Measurements from ENCODE around the gene COQ9.

DNA sequence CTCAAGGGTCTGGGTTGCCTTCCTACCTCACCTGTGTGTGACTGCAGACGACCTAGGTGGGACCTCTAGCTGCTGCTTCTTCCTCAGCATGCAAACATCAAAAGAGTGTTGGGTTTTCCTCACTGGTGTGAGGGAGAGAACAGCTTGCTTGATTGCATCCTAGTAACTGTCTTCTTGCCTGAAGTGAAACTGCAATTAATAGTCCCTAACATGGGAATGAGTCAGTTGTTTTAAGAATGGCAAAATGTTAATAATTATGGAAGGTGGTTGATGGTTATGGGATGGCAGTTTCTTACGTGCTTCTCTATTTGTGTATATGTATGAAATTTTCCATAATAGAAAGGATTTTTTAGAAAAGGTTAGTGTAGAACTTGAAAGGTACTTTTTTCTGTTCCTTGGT, 21.1 kb downstream of the COQ9 start:
- TF ChIP-seq, protein P1, sequence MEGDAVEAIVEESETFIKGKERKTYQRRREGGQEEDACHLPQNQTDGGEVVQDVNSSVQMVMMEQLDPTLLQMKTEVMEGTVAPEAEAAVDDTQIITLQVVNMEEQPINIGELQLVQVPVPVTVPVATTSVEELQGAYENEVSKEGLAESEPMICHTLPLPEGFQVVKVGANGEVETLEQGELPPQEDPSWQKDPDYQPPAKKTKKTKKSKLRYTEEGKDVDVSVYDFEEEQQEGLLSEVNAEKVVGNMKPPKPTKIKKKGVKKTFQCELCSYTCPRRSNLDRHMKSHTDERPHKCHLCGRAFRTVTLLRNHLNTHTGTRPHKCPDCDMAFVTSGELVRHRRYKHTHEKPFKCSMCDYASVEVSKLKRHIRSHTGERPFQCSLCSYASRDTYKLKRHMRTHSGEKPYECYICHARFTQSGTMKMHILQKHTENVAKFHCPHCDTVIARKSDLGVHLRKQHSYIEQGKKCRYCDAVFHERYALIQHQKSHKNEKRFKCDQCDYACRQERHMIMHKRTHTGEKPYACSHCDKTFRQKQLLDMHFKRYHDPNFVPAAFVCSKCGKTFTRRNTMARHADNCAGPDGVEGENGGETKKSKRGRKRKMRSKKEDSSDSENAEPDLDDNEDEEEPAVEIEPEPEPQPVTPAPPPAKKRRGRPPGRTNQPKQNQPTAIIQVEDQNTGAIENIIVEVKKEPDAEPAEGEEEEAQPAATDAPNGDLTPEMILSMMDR (conservative IDR thresholded peaks at IDR 0.05 in 1 of 2, IDR thresholded peaks at IDR 0.05 in 1 of 2; ENCODE audit: extremely low read depth in 1 of 2, insufficient read depth in 1 of 2, low read depth in 1 of 2, low read length in 2 of 2): no peak
- no peak for TF ChIP-seq EZH2 (IDR thresholded peaks at IDR 0.05; ENCODE audit: borderline replicate concordance, low read length)
